Breast epithelium (tissue), 3 donors: ENCODE data around the gene ZHX3.

Experiments
- POLR2A ChIP-seq: fragments of 450-650 bp; IDR thresholded peaks from one replicate; pipeline ENCODE4 v1.6.1; 2016; ENCODE audit warnings: antibody characterized with exemption, mild to moderate bottlenecking, moderate library complexity
- POLR2AphosphoS5 ChIP-seq, 3 donors: sonication (generic); formaldehyde crosslinking; IDR thresholded peaks; one replicate each; pipeline ENCODE4 v1.6.1; 2017; ENCODE audit warnings: antibody characterized with exemption in 3 of 3
- TF ChIP-seq, protein P1 (sequence below), 3 donors: fragments of 450-650 bp; IDR thresholded peaks; one replicate each; pipeline ENCODE4 v1.5.1; 2016 to 2017; ENCODE audit warnings: antibody characterized with exemption in 3 of 3, mild to moderate bottlenecking in 3 of 3, moderate library complexity in 3 of 3

DNA sequence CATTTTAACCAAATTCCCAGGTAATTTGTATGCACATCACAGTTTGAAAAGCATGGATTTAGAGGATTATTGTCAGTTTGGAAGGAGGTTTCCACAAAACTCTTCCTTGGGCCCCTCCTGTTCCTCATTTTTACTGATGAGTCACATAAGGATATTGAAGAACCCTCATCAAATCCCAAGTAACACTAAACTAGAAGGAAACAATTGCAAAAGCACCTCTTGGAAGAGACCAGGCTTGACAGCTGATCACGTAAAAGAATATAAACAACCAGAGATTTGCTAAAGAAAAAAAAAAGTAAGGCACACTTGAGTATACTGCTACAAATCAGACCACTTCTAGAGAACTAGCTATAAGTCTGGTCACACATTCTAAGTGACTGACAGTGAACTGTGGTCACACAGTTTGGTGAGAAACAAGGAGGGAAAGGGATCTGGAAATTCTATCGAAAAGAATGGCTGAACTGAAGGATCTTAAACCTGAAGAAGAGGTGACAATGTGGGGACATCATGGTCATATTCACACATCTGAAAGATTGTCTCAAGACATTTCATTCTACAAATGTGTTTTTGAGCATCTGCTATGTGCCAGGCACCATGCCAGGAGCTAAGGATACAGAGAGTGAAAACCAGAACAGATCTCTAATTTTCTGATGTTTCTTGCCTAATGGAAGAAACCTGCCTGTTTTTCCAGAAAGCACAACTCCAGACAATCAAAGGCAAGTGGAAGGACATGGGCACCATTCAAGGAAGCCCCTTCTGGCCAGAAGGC, 24.1 kb downstream of the ZHX3 start:
- TF ChIP-seq, protein P1, sequence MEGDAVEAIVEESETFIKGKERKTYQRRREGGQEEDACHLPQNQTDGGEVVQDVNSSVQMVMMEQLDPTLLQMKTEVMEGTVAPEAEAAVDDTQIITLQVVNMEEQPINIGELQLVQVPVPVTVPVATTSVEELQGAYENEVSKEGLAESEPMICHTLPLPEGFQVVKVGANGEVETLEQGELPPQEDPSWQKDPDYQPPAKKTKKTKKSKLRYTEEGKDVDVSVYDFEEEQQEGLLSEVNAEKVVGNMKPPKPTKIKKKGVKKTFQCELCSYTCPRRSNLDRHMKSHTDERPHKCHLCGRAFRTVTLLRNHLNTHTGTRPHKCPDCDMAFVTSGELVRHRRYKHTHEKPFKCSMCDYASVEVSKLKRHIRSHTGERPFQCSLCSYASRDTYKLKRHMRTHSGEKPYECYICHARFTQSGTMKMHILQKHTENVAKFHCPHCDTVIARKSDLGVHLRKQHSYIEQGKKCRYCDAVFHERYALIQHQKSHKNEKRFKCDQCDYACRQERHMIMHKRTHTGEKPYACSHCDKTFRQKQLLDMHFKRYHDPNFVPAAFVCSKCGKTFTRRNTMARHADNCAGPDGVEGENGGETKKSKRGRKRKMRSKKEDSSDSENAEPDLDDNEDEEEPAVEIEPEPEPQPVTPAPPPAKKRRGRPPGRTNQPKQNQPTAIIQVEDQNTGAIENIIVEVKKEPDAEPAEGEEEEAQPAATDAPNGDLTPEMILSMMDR (IDR thresholded peaks at IDR 0.05) = no peak
- TF ChIP-seq POLR2A (no peak), POLR2AphosphoS5 (IDR thresholded peaks at IDR 0.05) (no peak)
